Stimulated activated CD4-positive, alpha-beta T cell treated with anti-CD3 and anti-CD28 coated beads, Interleukin-4, amount 100 ng/mL, for 1 hour (primary cell): ENCODE data around the gene WIF1.

ENCODE experiments used
- DNase-seq: peaks from one replicate; pipeline ENCODE4 v3.0.0-alpha.2; 2020

Gene WIF1

DNA sequence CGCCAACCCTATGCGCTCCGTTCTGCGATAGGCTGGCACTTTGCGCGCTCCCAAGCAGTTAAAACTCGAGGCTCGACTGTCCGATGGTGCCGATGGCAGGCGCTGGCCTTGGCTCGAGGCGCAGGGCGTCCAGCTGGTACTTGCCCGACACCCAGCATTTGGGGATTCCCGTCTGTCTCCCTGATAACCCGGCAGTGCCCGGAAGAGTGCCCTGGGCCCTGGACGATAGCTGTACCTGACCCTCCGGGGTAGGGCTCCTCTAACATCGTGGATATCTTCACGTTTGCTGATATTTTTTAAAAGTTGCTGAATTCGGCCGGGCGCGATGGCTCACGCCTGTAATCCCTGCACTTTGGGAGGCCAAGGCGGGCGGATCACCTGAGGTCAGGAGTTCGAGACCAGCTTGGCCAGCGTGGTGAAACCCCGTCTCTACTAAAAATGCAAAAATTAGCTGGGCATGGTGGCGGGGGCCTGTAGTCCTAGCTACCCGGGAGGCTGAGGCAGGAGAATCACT is 908 bp upstream of the WIF1 start:
- no peak for DNase-seq

DNA sequence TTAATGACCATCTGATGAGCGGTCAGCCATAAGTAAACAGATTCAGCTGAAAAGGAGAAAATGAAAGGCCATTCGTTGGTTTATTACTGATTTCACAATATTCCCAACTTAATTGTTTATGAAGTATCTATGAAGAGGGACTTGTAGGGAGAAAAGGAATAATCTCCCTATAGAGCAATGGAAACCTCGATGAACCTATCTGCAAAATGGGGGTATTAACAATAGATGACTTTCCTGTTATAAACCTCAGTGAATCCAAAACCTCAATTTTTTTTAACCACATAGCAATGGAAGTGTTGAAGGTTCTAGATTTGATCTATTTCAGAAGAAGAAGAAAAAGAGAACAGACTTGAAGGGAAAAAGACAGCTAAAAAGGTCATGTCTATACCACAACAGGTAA is 2.0 kb downstream of the WIF1 start:
- DNase-seq: no peak

DNA sequence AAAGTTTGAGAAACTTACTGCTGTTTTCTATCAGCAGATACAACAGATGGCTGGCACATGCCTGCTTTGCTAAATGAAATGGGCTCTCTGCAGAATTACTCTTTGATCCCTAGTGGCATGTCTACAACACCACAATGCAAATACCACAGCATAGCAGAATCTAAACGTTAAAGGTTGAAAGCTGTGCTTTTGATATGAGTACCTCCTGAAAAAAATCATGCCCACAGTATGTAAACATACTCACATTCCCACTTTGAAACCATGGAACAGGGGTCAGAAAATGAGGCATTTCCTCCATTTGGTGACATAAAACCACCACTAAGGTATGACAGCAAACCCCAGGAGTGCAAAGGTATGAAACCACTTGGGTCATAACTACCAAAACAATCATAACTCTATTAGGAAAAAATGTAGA is 7.5 kb downstream of the WIF1 start:
- no peak for DNase-seq

DNA sequence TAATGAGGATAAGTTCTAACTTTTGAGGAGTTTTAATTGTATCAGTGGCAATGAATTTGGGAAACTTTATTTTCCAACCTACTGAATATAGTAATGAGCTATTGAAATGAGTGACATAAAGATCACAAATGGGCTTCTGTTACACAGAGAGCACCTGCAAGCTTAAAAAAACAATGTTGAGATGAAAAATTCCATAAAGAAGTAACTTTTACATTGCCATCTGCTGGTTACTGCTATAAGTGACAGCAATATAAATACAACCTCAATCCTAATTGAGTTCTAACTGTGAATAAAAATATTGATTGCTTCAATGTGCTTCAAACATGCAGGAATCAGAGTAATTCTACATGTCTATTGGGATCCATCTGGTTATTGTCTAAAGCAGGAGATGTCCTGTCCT is 14.2 kb downstream of the WIF1 start:
- no peak for DNase-seq

DNA sequence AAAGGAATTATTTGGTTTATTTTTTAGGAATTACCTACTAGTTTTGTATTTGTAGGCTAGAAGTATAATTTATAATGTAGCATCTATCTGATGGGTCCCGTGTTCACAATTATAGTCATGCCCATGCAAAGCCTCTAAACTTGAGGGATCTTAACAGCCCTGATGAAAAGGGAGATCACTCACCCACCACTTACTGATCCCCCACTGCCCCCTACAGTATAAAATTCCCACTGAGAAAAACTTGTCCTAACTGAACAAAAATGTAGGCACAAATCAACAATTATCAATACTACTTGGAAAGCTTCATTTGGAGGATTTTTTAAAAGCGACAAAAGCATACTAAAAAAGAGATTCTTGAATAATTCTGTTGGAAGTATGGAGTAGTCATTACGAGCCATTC is 21.0 kb downstream of the WIF1 start:
- no peak for DNase-seq

DNA sequence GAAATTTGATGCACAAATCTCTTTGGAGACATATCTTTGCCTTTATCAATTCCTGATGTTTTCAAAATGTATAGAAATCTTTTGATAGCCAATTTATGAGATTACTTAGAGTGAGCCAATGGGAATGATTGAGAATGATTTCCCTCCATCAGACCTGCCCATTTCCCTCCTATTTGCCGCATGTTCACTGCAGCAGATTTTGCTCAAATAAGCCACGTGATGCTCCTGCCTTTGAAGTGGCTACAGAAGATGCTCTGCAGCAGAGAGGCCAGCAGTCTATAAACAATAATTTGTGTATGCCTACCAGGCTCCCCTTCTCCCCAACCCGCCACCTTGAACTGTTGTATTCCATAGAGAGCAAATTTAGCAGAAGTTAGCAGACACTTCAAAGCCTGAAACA is 21.9 kb downstream of the WIF1 start:
- DNase-seq: no peak

DNA sequence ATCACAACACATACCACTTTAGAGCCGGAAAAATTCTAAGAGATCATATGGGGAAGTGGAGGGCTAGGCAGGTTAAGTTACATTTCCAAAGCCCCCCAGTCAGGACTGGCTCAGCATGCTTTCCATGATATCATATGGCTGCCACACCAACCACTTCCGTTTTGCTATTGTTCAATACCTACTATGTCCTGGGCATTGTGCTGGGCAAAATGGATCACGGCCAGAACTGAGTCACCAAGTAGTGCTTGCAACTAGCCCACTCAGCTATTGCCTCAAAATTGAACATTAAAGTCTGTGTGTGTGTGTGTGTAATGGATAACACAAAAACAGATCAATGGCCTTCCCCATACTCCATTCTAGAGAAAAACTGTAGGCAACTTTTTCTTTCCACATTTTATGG is 22.7 kb downstream of the WIF1 start:
- no peak for DNase-seq

DNA sequence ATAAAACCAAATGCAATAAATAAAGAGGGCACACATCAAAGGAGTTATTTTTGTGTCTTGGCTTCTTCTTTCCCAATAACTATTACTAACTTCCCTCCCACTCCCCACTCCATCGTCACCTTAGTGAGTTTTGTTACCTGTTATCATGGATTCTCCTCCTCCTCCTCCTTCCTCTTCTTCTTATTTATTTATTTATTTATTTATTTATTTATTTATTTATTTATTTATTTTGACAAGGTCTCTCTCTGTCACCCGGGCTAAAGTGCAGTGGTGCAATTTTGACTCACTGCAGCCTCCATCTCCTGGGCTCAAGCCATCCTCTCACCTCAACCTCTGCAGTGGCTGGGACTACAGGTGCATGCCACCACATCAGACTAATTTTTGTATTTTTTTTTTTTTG is 26.4 kb downstream of the WIF1 start:
- DNase-seq: no peak

DNA sequence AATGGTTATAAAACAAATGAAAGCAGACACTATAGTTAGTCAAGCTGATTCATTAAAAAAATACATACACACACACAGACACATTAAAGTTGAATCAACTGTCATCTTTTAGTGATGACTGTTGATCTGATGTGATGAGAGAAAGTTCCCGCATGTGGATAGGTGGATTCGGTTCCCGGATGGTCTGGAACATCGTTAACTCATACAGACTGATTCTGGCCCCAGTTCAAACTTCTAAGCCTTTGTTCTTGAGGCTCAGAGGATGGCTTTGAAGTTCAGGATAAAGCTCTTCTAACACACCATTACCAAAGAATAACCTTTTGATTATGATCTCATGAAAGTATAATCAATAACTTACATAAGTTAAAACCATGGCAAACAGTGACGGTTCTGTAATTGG is 27.5 kb downstream of the WIF1 start:
- no peak for DNase-seq

DNA sequence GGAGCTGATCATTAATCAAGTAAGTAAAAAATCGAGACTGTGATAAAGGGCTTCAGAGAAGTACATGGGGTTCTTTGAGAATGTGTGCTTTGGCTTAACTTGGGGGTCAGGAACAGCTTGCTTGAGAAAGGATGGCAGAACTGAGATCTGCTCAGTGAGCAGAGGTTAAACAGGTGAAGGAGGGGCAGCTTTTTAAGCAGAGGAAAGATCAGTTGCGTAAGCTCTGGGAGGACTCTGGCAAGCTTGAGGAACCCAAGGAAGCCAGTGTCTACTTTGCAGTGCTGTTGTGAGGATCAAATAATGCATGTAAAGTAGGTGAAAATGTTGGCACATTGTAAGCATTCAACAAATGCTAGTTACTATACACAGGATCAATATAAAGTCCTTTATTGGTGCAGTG is 30.6 kb downstream of the WIF1 start:
- no peak for DNase-seq

DNA sequence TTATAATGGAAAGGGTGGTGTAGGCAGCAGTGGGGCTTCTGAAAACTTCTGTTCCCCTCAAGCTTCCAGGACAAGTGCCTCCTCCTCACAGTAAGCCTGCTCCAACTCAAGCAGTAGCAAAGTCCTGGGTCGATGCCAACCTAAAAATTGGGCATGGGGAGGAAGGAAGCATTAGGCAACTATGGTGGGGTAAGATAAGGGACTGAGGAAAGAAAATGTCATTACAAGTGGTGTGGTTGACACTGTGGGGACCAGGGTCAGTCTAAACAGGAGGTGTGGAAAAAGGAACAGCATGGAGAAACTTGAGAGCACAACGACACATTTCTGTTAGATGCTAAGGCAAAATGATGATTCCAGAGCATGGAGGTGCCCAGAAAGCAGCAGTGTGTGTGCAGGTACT is 34.9 kb downstream of the WIF1 start:
- DNase-seq: no peak

DNA sequence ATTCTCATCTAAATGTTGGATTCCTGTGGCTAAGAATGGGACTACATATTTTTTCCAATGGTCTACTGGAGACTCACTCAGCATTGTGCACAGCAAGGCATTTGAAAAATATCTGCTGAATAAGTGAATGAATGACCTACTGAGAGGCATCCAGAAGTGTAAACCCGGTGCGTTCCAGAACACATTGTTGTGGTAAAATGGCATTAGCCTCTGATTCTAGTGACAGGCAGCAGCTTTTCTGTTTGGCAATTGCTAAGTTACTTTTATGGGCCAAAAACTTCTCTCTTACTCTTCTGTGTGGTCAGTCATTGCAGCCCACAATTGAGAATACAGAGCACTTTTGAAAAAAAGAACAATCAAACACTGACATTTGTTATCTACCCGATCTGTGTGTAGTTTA is 36.5 kb downstream of the WIF1 start:
- no peak for DNase-seq

DNA sequence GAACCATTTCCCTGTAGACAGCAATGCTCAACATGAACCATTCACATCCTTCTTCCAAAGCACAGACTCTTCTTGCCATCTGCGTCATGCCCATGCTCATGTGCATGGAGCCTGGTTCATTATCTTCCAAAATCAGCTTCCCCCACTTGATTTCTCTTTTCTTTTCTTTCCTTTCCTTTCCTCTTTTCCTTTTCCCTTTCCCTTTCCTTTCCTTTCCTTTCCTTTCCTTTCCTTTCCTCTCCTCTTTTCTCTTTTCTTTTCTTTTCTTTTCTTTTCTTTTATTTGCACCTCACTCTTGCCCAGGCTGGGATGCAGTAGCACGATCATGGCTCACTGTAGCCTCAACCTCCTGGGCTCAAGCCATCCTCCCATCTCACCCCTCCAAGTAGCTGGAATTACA is 37.5 kb downstream of the WIF1 start:
- DNase-seq: no peak

DNA sequence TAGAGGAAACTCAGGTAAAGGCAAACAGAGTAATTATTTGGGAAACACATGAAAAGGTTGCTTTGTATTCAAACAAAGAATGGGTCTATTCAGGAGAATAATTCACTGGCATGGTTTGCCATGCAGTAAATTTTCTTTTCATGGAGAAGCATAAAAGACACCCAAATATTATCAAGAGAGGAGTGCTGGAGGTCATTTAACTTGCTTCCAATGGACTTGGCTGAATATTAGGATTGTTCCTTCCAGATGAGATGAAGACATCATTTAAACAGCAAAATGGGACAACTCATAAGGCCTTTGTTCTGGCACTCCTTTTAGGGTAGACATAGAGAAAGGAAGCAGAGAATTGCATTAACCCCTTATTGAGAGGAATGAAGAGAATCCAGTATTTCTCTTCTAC is 38.7 kb downstream of the WIF1 start:
- DNase-seq: no peak

DNA sequence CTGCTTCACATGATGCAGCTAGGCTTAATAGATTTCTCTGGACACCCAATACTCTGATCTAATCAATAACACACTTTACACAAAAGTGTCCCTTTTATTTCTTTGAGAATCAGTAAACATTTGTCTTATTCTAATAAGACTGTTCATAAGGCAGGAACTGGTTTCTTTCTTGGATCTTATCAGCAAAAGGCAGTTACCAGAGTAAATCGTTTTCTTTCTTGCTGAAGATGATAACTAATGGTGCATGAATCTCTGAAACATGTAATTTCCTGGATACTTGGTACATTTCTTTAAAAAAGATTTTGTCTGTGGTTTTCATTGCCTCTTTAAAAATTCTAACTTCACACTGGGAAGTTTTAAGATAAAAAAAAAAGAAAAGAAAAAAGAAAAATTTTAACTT is 39.6 kb downstream of the WIF1 start:
- no peak for DNase-seq

DNA sequence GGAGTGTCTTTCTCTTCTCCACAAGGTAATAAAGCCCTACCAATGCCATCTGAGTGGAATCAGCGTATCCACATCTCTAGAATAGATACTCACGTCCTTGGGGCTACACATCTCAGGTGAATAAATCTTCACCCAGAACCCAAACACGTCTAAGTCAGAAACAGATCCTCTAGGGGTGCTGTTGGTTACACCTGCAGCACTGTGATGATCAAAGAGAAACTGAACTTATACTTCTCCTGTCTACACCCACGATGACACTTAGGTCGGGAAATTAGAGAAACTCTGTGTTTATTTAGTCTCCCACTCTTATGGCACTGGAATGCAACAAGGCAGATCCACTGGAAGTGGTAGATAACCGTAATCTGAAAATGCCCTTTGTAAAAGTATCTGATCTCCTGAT is 46.2 kb downstream of the WIF1 start:
- no peak for DNase-seq

DNA sequence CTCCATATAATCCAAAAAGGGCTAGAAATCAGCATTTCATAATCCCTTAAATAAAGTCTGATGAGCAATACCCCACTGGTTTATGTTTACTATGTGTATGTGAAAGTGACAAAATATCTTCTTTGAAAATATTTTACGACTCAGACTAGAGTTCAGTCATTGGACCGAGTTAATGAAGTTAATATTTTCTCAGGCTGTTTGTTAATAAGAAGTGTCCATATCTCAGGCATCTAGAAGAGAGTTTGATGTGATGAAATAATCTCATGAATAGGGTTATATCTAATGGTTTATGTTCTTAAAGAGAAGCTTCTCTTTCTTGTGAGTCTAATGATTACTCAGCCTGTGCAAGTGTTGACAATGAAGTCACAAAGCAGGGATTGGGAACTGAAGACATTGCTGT is 51.8 kb downstream of the WIF1 start:
- no peak for DNase-seq

DNA sequence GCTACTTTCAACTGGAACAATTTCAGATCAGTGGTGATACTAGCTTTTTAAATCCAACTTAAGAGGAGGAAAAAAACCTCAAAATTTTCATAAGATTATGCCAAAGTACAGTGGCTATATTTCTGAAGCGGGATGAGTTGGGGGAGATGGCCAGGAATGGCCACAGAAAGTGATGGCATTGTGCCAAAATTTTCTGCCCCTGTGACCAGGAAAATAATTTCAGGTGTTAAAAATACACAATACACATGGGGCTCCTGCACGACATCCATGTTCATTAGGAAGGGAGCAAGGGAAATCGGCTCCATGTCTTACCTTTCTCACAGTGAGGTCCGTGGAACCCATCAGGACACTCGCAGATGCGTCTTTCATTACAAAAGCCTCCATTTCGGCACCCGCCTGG is 53.7 kb downstream of the WIF1 start:
- no peak for DNase-seq

DNA sequence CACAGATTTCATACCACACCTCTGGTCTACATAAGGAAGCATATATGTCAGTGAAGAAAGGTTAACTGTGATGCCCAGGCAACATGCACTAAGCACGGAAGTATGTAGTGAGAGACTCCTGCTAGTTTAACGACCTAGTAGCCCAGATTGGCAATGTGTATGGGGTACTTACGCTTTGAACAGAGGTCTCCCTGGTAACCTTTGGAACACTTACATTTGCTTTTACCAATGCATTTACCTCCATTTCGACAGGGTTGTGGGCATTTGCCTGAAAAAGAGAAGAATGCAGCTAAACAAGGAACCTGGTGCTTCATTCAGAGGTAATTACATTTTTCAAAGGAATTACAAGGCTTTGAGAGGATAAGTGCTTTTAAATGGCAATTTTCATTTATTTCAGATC is 65.2 kb downstream of the WIF1 start:
- no peak for DNase-seq

DNA sequence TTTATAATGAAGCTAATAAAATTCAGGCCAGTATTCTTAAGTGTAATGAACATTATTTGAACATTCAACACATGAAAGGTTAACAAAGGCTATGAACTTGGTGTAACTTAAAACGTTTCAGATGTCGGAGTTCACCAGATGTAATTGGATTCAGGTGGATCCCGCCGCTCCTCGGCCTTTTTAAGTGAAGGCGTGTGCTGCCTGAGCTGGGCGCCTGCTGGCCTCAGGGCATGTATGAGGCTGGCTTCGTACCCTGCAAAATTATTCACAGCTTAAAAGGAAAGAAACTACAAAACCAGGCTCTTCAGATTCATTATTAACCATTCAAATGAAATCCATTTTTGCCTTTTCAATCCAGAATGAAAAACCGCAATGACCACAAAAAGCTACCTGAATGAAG is 69.9 kb downstream of the WIF1 start:
- DNase-seq: no peak

DNA sequence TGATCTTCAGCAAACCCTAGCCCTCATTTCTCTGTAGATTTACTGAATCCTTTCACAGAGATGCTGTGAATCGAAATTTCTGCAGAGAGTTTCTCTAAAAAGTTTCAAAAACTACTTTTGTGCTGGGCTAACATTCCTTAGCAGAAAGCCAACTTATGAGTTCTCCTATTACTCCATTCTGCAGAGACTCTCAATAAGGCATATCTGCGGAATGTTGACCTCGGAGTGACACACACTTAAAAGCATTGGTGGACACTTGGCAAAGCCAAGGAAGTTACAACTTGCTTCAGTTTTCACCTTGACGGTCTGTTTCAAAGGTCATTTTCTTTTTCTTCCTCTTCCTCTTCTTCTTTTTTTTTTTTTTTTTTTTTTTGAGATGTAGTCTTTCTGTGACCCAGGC is 75.8 kb downstream of the WIF1 start:
- no peak for DNase-seq

DNA sequence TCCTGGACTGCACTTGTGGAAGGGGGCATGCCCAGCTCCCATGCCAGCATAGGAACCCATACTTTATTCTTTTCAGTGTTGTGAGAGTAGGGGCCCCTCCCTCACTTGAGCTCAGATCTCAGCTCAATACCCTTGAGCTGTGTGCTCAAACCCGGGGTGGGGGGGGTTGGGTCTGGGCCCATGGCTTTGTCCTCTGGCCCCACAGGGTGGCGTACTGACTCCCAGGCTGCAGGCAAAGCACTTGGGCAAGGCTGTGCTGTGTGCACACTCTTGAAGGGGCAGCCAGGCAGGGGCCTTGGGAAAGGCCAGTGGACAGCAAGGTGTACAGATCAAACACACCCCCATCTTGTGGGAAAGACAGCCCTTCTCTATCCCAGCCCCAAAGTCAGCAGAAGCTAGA is 81.8 kb downstream of the WIF1 start:
- no peak for DNase-seq

DNA sequence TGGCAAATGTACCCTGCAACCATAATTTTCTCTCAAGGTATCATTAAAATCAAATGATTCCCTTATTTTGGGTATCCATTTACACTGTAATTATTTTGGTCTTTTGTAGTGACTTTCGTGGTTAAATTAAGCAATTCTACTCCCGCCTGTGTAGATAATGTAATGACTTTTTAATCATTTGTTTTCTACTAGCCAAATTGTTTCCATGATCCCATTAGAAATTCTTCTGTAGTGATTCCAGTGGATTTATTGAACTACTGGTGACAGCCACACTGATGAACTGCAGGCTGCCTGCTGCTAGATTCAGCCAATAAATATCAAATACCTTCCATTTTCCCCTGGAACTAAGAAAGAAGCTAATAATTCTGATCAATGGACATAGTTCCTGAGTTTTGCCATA is 96.0 kb downstream of the WIF1 start:
- no peak for DNase-seq

DNA sequence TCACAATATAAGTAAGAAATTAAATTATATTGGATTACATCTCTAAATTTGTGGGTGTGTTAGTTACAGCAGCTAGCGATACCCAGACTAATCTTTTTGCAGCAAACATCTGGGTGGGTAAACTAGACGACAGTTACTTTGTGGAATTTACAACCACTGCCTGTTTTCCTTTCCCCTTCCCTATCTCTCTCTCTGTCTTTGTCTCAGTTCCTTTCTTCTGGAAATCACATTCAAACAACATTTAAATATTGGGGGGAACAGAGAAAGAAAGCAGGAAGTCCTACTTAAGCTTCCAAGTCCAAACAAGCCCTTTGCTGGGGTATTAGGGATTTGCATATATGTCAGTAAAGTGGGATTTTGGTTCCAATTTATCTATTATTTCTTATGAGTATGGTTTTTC is 97.6 kb downstream of the WIF1 start:
- DNase-seq: no peak

DNA sequence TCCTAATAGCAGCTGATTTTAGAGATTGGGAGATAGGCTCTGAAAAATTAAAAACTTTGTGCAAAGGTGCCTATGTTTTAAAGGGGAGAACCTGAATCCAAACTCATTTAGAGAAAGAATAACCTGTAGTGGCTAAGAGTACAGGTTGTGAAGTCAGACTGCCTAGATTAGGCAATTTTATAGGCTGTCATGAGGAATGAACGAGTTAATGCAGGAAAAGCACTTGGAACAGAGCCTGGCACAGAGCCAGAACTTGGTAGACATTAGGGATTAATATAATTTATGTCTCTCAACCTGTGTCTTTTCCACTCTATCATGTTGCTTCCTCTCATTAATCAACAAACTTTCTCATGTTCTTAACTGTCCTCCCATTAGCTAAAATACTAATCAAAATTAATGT is 98.1 kb downstream of the WIF1 start:
- DNase-seq: no peak

DNA sequence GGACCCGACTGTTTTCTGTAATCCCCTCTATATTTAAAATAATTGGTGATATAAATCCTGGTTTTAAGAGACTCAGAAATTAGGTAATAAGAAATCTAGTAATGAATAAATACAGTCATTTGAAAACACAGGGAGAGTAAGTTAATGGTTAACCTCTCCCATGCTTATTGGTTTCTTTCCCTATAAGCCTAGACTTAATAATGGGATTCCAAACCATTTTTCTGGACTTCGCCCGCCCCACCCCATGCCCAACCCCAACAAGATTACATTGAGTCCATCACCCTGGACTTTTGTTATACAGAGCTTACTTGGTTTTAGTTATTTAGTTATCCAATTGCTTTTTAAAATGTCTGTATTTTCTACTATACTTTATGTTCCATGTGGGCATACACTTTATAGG is 98.7 kb downstream of the WIF1 start:
- no peak for DNase-seq
